KG1 (cell line): Measurements from ENCODE around the gene H6PD.
A peak's percentile ranks its signal among the peaks of the same experiment; 100 is the strongest.

Experiments used
- DNase-seq: peaks from one replicate; lab custom pipeline; 2025; lab: John Stamatoyannopoulos, UW

H6PD gene

GRCh38 chr1:9234223-9235095 lies at the start of gene H6PD:
Gene H6PD (plus strand): TSS chr1:9234774. CDS start chr1:9244935, 10,161 bp downstream.
- DNase-seq, result peak; percentile 34

DNA sequence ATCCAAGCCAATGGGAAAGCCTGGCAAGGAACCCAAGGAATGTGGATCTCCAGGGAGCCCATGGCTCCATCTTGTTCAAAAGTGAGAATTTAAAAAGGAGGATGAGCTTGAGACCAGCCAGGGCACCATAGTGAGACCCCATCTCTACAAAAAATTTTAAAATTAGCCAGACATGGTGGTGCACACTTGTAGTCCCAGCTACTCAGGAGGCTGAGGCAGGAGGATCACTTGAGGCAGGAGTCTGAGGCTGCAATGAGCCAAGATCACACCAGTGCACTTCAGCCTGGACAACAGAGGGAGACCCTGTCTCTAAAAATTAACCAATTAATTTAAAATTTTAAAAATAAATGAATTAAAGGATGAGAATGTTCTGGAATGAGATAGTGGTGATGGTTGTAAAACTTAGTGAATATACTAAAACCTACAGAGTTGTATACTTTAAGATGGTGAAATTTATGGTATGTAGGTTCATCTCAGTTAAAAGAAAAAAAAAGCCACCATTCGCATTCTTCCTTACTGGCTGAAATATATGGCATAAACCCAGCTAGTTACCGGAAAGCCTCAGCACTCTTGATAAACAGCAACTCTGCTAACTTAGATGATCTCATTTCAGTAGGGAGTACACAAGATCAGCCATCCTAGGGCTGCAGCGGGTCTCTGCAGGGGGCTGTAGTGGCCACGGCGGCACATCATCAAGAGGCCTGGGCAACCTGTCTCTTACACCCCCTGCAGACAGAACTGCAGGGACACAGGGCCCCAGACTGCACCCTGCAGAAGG lies 48.3 kb upstream of the H6PD start:
- no peak for DNase-seq

DNA sequence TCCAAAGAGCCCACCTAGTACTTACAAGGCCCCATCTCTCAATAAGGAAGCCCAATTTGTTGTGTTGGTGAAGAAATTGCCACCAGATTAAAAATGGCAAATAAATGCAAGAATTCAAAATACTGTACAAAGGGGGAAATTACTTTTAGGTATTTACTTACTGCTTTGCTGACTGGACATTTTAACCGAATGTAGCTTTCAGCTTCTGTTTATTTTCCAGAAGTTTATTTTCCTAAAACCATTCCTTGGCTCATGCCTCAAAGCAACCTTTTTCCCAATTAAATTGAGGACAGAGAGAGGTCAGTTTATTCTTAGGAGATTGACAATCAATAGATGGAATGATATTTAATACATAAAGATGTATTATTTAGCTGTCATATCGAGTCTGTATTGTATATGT lies 47.6 kb upstream of the H6PD start:
- DNase-seq, result no peak

- DNase-seq, result no peak
These were observed 44.3 kb upstream of the H6PD start for GRCh38 chr1:9190234-9190633.

- DNase-seq, result no peak
These were observed 43.3 kb upstream of the H6PD start for GRCh38 chr1:9191231-9191630.

GRCh38 chr1:9192578-9193232 lies 41.9 kb upstream of the H6PD start:
- DNase-seq, result no peak

- no peak for DNase-seq
These were observed 41.3 kb upstream of the H6PD start for GRCh38 chr1:9193233-9193625.

DNA sequence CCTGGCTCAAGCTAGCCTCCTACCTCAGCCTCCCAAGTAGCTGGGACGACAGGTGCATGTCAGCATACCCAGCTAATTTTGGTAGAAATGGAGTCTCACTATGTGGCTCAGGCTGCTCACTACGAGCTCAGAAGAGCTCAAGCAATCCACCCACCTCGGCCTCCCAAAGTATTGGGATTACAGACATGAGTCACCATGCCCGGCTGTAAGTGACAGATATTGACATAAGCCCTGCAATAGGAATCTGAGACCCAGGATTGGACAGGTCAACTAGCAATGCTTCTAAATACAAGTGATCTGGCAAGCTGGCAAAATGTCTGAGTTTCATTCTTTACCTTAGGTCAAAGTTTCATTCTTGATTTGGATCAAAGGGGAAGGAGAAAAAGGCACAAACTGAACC lies 40.5 kb upstream of the H6PD start:
- DNase-seq, result no peak

DNA sequence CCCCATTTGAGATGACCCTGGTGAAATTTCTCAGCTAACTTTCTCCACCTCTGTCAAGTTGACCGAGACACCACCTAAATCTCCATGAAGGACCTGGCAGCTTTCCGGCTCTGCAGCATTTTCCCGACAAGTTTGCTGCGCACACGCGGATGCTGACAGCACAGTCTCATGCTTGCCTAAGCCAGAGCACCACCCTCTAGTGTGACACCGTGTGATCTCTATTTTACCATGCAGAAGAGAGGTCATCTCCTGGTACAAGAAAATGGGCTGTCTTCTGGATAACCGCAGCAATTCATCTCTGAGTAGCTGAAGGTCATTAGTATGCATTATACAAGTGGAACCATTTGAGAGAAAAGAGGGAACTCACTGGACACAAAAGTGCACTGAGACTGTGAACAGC lies 38.9 kb upstream of the H6PD start:
- no peak for DNase-seq

DNA sequence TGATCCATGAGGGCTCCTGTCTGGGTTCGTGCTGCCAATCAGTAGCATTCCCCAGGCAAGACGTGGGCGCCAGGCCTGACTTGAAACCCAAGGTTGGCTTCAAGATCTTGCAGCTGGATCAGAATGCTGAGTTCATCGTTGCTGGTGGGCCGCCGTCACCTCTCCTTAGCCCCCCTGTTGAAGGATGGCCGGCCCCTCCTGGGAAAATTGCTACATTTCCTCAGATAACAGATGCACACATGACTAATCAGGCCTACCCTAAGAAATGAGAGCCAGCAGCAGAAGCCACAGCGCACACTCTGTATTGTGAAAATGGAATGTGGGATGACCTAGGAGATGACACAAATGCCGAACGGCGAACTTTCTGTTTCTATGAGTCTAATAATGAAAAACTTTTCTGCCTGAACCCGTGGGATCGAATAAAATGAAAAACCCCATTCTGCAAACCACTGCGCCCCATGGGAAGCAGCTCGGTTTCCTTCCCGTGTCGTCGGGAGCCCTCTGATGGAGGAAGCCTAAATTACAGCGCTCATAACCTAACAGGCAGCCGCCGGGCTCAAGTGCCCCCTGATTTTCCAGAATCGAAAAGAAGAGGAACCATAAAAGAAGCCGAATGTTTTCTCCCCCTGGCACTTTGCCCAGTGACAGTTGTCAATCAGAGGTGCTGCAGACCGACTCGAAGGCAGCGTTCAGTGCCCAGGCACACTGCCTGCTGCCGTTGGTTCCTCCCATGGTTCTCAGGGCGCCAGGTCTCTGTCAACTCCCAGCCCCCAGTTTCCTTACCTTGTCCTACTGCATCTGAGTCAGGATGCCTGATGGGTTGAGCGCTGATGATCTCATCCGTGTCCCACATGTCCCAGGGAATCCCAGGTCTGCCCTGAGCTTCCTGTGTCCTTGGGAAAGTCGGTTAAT lies 38.2 kb upstream of the H6PD start:
- peak; percentile 51 for DNase-seq

- no peak for DNase-seq
These were observed 37.1 kb upstream of the H6PD start for GRCh38 chr1:9197186-9198099.

- DNase-seq, result no peak
These were observed 35.8 kb upstream of the H6PD start for GRCh38 chr1:9198538-9199361.

DNA sequence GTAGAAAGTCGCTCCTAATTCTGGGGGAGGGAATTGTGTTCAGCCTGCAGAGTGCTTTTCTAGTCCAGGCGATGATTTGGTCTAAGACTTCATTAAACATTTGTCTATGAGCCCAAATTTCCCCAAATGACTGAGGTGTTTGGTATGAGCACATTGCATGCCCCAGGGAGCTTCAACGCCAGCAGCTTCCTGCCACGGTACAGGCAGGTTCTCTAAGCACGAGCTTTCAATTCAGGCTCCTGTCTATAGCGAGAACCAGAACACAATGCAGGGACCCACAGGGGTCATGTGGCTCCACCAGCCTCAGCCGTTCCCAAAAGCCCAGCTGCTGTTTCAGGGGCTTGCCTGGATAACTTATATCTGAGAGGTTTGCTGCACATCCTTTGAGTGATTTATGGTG lies 34.1 kb upstream of the H6PD start:
- no peak for DNase-seq

- no peak for DNase-seq
These were observed 33.0 kb upstream of the H6PD start for GRCh38 chr1:9201401-9202239.

GRCh38 chr1:9202240-9202870 lies 32.2 kb upstream of the H6PD start:
- DNase-seq, result no peak

DNA sequence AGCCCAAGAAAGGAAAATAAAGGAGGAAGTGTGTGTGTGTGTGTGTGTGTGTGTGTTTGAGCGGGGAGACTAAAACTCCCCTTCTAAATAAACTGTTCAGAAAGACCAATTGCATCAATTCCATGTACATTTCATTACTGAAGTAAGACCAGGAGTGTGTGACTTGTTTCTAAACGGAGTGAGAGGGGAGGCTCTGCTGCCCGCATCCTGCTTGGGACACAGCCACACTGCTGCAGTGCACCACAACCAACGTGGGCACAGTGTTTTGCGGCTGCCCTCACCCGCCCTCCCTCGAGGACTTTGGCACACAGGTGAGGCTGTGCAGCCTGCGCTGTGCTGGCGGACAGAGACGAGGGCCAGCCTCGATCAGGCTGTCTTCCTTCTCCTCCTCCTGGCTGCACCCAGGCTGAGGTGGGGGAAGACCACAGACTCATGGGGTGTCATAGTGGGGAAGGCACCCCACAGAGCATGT lies 31.0 kb upstream of the H6PD start:
- no peak for DNase-seq

DNA sequence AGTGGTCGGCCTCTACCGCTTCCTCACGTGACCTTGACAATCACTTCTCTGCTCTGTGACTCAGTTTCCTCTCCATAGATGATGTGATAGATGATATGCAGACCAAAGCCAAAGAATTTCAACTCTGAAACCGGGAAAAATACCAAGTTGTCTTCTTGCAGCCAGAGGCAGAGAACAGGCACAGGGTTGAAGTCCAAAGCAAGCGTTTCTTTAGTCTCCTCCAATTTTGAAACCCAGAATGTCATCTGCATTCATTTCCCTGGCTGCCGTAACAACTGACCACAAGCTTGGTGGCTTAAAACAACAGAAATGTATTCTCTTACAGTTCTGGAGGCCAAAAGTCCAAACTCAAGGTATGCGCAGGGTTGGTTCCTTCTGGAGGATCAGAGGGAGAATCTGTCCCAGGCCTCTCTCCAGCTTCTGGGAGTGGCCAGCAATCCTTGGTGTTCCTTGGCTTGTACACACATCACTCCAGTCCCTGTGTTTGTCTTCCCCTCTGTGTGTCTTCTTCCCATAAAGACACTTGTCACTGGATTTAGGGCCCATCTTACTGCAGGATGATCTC lies 30.3 kb upstream of the H6PD start:
- no peak for DNase-seq

DNA sequence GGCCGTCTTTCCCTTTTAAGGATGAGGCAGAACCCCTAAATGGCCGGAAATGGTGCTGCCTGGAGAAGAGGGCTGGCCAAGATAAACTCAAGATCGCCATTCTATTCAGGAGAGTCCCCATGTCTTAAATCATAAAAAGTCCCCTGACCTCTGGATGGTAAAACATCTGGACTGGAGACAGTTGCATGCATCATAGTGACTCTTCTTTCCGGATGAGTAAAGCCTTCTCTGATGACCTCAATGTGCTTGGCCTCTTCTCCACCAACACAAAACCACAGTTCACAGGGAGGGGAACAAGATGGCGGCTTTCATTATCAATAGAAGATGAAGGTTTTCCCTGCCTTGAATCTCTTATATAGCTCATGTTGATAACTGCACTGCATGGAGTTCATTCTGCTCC lies 27.5 kb upstream of the H6PD start:
- DNase-seq, result no peak
